K562 (cell line): ENCODE data around the gene WFIKKN1.

Experiments used
- CCAR2 ChIP-seq: fragments of 200-400 bp; formaldehyde crosslinking; IDR thresholded peaks from 2 replicates; pipeline ENCODE4 v1.6.1; 2017; ENCODE audit warnings: mild to moderate bottlenecking, low read depth, low read length
- CREB1 ChIP-seq, 2 experiments: sonication (generic) in 1 of 2; formaldehyde crosslinking in 1 of 2; IDR thresholded peaks; 2 replicates each; pipeline versions ENCODE4 v1.6.1 to v1.8.0; 2012 to 2022; ENCODE audit warnings: inconsistent platforms in 1 of 2, mild to moderate bottlenecking in 1 of 2, missing genetic modification reagents in 1 of 2, moderate library complexity in 1 of 2
- EP300 ChIP-seq: IDR thresholded peaks from 2 replicates; pipeline ENCODE4 v1.6.1; 2012; ENCODE audit warnings: low read length, improper control_type of control experiment
- EZH2 ChIP-seq: IDR thresholded peaks from 2 replicates; pipeline ENCODE4 v1.6.1; 2012; ENCODE audit warnings: low read depth, mild to moderate bottlenecking, inconsistent platforms, low read length, borderline replicate concordance
- FOXJ3 ChIP-seq: sonication (generic); formaldehyde crosslinking; IDR thresholded peaks from 2 replicates; pipeline ENCODE4 v1.4.0; 2020; ENCODE audit warnings: mild to moderate bottlenecking, missing genetic modification reagents
- KAT7 ChIP-seq: sonication (generic); formaldehyde crosslinking; IDR thresholded peaks from 2 replicates; pipeline ENCODE4 v1.8.0; 2022; ENCODE audit warnings: missing genetic modification reagents, mild to moderate bottlenecking, borderline replicate concordance
- NR3C1 ChIP-seq: sonication (generic); formaldehyde crosslinking; IDR thresholded peaks from 2 replicates; pipeline ENCODE4 v1.8.1; 2022; ENCODE audit warnings: missing genetic modification reagents
- RAD21 ChIP-seq, 2 experiments: fragments of 250-450 bp in 1 of 2; fragments of 450-650 bp in 1 of 2; sonication (Bioruptor Pico) in 1 of 2; formaldehyde crosslinking in 1 of 2; IDR thresholded peaks in 1 of 2; conservative IDR thresholded peaks in 1 of 2; 2 replicates each; pipeline versions ENCODE4 v1.4.0 to v1.8.0; 2020 to 2022; ENCODE audit warnings: mild to moderate bottlenecking in 2 of 2, moderate library complexity in 1 of 2
- RBM22 ChIP-seq: fragments of 200-400 bp; formaldehyde crosslinking; IDR thresholded peaks from 2 replicates; pipeline ENCODE4 v1.6.1; 2018; ENCODE audit warnings: low read length, low read depth; ENCODE audit not compliant: poor library complexity, severe bottlenecking
- TF ChIP-seq, protein P1 (sequence below), 3 experiments: IDR thresholded peaks in 2 of 3; conservative IDR thresholded peaks in 1 of 3; 2 replicates each; pipeline ENCODE4 v1.5.1; 2011 to 2012; ENCODE audit warnings: low read length in 3 of 3, mild to moderate bottlenecking in 3 of 3, control low read depth in 2 of 3, improper control_type of control experiment in 1 of 3, inconsistent platforms in 1 of 3, low read depth in 1 of 3, mixed read lengths in 1 of 3, moderate library complexity in 1 of 3; ENCODE audit not compliant: insufficient read depth in 2 of 3
- TF ChIP-seq, protein P2 (sequence below): sonication (generic); formaldehyde crosslinking; IDR thresholded peaks from 2 replicates; pipeline ENCODE4 v1.8.0; 2022; ENCODE audit warnings: mild to moderate bottlenecking, missing genetic modification reagents, borderline replicate concordance
- TF ChIP-seq, protein P3 (sequence below): sonication (generic); formaldehyde crosslinking; IDR thresholded peaks from 2 replicates; pipeline ENCODE4 v1.4.0; 2020; ENCODE audit warnings: mild to moderate bottlenecking, missing genetic modification reagents
- TF ChIP-seq, protein P4 (sequence below): fragments of 250-450 bp; sonication (Bioruptor Pico); IDR thresholded peaks from 2 replicates; pipeline ENCODE4 v1.5.0; 2020; ENCODE audit warnings: mild to moderate bottlenecking, borderline replicate concordance
- TF ChIP-seq, protein P5 (sequence below), 2 experiments: fragments of 200-800 bp in 1 of 2; sonication (Bioruptor generic) in 1 of 2; sonication (generic) in 1 of 2; formaldehyde crosslinking in 1 of 2; IDR thresholded peaks in 1 of 2; conservative IDR thresholded peaks in 1 of 2; 2 replicates each; pipeline versions ENCODE4 v1.5.0 to v1.6.1; 2016 to 2020; ENCODE audit warnings: missing compliant biosample characterization in 1 of 2, missing genetic modification characterization in 1 of 2, missing genetic modification reagents in 1 of 2

DNA sequence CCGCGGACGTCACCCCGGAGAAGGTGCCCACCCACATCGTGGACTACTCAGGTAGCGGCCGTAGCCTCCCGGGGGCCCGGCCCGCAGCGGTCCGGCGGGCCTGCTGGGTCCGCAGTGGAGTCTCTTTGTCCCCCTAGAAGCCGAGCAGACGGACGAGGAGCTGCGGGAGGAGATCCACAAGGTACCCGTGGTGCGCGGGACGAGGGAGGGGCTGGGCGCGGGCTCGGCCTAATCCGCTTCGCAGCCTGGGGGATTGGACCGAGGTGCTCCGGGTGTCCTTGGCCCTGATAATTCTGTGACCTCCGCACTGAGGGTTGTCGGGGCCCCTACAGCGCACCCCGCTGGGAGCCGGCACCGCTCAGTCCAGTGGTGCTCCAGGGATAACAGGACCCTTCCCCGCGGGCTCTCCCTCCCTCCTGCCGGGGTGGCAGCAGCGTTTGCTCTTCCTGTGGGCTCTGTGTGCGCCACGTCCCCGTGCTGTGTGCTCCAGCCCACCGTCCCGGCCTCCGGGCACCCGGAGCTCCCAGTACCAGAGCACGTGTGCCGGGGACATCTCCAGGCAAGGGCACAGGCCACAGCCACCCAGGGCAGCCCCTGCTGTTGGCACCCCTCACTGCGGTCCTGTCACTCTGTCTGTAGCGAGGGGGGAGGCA lies 37.9 kb downstream of the WFIKKN1 start:
- TF ChIP-seq CREB1 (IDR thresholded peaks at IDR 0.05) = no peak
- TF ChIP-seq CREB1 (CRISPR knock-in tag; IDR thresholded peaks at IDR 0.05) = no peak
- no peak for TF ChIP-seq EZH2
- no peak for TF ChIP-seq FOXJ3 (CRISPR knock-in tag)
- TF ChIP-seq, protein P1, sequence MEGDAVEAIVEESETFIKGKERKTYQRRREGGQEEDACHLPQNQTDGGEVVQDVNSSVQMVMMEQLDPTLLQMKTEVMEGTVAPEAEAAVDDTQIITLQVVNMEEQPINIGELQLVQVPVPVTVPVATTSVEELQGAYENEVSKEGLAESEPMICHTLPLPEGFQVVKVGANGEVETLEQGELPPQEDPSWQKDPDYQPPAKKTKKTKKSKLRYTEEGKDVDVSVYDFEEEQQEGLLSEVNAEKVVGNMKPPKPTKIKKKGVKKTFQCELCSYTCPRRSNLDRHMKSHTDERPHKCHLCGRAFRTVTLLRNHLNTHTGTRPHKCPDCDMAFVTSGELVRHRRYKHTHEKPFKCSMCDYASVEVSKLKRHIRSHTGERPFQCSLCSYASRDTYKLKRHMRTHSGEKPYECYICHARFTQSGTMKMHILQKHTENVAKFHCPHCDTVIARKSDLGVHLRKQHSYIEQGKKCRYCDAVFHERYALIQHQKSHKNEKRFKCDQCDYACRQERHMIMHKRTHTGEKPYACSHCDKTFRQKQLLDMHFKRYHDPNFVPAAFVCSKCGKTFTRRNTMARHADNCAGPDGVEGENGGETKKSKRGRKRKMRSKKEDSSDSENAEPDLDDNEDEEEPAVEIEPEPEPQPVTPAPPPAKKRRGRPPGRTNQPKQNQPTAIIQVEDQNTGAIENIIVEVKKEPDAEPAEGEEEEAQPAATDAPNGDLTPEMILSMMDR (IDR thresholded peaks at IDR 0.05 in 2 of 3, conservative IDR thresholded peaks at IDR 0.05 in 1 of 3; ENCODE audit: insufficient read depth in 2 of 3, low read depth in 1 of 3, low read length in 3 of 3) = no peak
- TF ChIP-seq CCAR2 = no peak
- TF ChIP-seq RBM22 = no peak
- TF ChIP-seq, protein P2, sequence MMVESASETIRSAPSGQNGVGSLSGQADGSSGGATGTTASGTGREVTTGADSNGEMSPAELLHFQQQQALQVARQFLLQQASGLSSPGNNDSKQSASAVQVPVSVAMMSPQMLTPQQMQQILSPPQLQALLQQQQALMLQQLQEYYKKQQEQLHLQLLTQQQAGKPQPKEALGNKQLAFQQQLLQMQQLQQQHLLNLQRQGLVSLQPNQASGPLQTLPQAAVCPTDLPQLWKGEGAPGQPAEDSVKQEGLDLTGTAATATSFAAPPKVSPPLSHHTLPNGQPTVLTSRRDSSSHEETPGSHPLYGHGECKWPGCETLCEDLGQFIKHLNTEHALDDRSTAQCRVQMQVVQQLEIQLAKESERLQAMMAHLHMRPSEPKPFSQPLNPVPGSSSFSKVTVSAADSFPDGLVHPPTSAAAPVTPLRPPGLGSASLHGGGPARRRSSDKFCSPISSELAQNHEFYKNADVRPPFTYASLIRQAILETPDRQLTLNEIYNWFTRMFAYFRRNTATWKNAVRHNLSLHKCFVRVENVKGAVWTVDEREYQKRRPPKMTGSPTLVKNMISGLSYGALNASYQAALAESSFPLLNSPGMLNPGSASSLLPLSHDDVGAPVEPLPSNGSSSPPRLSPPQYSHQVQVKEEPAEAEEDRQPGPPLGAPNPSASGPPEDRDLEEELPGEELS (CRISPR knock-in tag) = no peak
- no peak for TF ChIP-seq KAT7
- TF ChIP-seq, protein P3, sequence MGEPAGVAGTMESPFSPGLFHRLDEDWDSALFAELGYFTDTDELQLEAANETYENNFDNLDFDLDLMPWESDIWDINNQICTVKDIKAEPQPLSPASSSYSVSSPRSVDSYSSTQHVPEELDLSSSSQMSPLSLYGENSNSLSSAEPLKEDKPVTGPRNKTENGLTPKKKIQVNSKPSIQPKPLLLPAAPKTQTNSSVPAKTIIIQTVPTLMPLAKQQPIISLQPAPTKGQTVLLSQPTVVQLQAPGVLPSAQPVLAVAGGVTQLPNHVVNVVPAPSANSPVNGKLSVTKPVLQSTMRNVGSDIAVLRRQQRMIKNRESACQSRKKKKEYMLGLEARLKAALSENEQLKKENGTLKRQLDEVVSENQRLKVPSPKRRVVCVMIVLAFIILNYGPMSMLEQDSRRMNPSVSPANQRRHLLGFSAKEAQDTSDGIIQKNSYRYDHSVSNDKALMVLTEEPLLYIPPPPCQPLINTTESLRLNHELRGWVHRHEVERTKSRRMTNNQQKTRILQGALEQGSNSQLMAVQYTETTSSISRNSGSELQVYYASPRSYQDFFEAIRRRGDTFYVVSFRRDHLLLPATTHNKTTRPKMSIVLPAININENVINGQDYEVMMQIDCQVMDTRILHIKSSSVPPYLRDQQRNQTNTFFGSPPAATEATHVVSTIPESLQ (CRISPR knock-in tag) = no peak
- TF ChIP-seq NR3C1 (CRISPR knock-in tag) = no peak
- TF ChIP-seq, protein P4, sequence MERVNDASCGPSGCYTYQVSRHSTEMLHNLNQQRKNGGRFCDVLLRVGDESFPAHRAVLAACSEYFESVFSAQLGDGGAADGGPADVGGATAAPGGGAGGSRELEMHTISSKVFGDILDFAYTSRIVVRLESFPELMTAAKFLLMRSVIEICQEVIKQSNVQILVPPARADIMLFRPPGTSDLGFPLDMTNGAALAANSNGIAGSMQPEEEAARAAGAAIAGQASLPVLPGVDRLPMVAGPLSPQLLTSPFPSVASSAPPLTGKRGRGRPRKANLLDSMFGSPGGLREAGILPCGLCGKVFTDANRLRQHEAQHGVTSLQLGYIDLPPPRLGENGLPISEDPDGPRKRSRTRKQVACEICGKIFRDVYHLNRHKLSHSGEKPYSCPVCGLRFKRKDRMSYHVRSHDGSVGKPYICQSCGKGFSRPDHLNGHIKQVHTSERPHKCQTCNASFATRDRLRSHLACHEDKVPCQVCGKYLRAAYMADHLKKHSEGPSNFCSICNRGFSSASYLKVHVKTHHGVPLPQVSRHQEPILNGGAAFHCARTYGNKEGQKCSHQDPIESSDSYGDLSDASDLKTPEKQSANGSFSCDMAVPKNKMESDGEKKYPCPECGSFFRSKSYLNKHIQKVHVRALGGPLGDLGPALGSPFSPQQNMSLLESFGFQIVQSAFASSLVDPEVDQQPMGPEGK (CRISPR knock-in tag) = no peak
- TF ChIP-seq, protein P5, sequence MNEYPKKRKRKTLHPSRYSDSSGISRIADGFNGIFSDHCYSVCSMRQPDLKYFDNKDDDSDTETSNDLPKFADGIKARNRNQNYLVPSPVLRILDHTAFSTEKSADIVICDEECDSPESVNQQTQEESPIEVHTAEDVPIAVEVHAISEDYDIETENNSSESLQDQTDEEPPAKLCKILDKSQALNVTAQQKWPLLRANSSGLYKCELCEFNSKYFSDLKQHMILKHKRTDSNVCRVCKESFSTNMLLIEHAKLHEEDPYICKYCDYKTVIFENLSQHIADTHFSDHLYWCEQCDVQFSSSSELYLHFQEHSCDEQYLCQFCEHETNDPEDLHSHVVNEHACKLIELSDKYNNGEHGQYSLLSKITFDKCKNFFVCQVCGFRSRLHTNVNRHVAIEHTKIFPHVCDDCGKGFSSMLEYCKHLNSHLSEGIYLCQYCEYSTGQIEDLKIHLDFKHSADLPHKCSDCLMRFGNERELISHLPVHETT (CRISPR knock-in tag; conservative IDR thresholded peaks at IDR 0.05 in 1 of 2, IDR thresholded peaks at IDR 0.05 in 1 of 2) = no peak
- TF ChIP-seq RAD21 (CRISPR knock-in tag; conservative IDR thresholded peaks at IDR 0.05 in 1 of 2, IDR thresholded peaks at IDR 0.05 in 1 of 2) = no peak
- no peak for TF ChIP-seq EP300
